22Rv1 (cell line): Measurements from ENCODE around the gene QPCT.
A peak's percentile ranks its signal among the peaks of the same experiment; 100 is the strongest.

ENCODE experiments used
- H3K27ac ChIP-seq: fragments of 450-650 bp; 2 replicates; pipeline ENCODE4 v1.5.1; 2017
- CTCF ChIP-seq: fragments of 450-650 bp; IDR thresholded peaks from 2 replicates; pipeline ENCODE4 v1.5.1; 2017; ENCODE audit warnings: mild to moderate bottlenecking
- ZFX ChIP-seq: fragments of 450-650 bp; IDR thresholded peaks from 2 replicates; pipeline ENCODE4 v1.6.1; 2017; ENCODE audit warnings: antibody characterized with exemption, borderline replicate concordance

The QPCT gene

GRCh38 chr2:37319754-37320609 lies 24.4 kb upstream of the QPCT start:
- TF ChIP-seq CTCF, result no peak
- no peak for TF ChIP-seq ZFX
- no peak overlapping the region for H3K27ac ChIP-seq

- TF ChIP-seq CTCF (no peak), ZFX (no peak)
- H3K27ac ChIP-seq, result no peak overlapping the region
These were observed 23.3 kb upstream of the QPCT start for GRCh38 chr2:37321029-37321682.

GRCh38 chr2:37322368-37322767 lies 22.1 kb upstream of the QPCT start:
- H3K27ac ChIP-seq, result no peak overlapping the region
- TF ChIP-seq ZFX (no peak), CTCF (no peak)

- H3K27ac ChIP-seq, result no peak overlapping the region
- TF ChIP-seq CTCF (no peak), ZFX (no peak)
These were observed 21.2 kb upstream of the QPCT start for GRCh38 chr2:37323176-37323780.

- H3K27ac ChIP-seq, result peak overlapping the region; percentile 10
- no peak for TF ChIP-seq CTCF
- TF ChIP-seq ZFX, result no peak
These were observed 20.5 kb upstream of the QPCT start for GRCh38 chr2:37323781-37324535.

- H3K27ac ChIP-seq, result peak overlapping the region; percentile 10
- peak; percentile 12 for TF ChIP-seq CTCF
- no peak for TF ChIP-seq ZFX
These were observed 20.0 kb upstream of the QPCT start for GRCh38 chr2:37324536-37324785.
